B cell (primary cell): ENCODE data around the gene TLR9. TPM values are rescaled to one million over a fixed set of nuclear protein-coding genes. Genes with fewer than 3 reads are reported as not detected.

Source experiments
- ATAC-seq: fragments of 200-7000 bp; cut with Tn5 transposase; one replicate; pipeline ENCODE4 v1.10.0; 2021; ENCODE audit warnings: low read depth, mild to moderate bottlenecking, moderate number of reproducible peaks, moderate library complexity
- CTCF ChIA-PET: fragments of 350-600 bp; sonication (Branson Sonifier 250); formaldehyde crosslinking; loops from one replicate; lab custom pipeline; 2021; ENCODE audit warnings: antibody characterized with exemption, inconsistent platforms; lab: Charles Lee
- POLR2A ChIA-PET: fragments of 350-600 bp; sonication (Branson Sonifier 250); formaldehyde crosslinking; loops from one replicate; lab custom pipeline; 2021; ENCODE audit warnings: antibody characterized with exemption; lab: Charles Lee
- DNase-seq: peaks from one replicate; pipeline ENCODE4 v3.0.0; 2013
- H2AFZ ChIP-seq: 2 replicates; pipeline ENCODE4 v1.6.1; 2012; ENCODE audit warnings: mild to moderate bottlenecking, low read depth, low read length; ENCODE audit not compliant: insufficient read depth, poor library complexity, severe bottlenecking
- H3K27ac ChIP-seq, 2 donors: 1 replicate in 1 of 2; 2 replicates in 1 of 2; pipeline ENCODE4 v1.5.1; 2012 to 2013; ENCODE audit warnings: low read length in 2 of 2, mild to moderate bottlenecking in 2 of 2, moderate library complexity in 1 of 2
- H3K27me3 ChIP-seq, 4 experiments: fragments of 200-600 bp in 1 of 4; sonication (generic) in 1 of 4; replicated peaks in 1 of 4; 1 replicate in 2 of 4; 2 replicates in 2 of 4; pipeline versions ENCODE4 v1.6.1 to v1.7.0; 2013 to 2016; ENCODE audit warnings: low read length in 3 of 4, mild to moderate bottlenecking in 2 of 4, mixed read lengths in 1 of 4, moderate library complexity in 1 of 4; ENCODE audit not compliant: insufficient read depth in 4 of 4, control insufficient read depth in 3 of 4; ENCODE audit errors: control extremely low read depth in 1 of 4
- H3K36me3 ChIP-seq, 2 experiments: replicated peaks in 1 of 2; 1 replicate in 1 of 2; 2 replicates in 1 of 2; pipeline versions ENCODE4 v1.6.1 to v1.7.1; 2013; ENCODE audit warnings: low read length in 1 of 2; ENCODE audit not compliant: insufficient read depth in 2 of 2, control insufficient read depth in 1 of 2; ENCODE audit errors: control extremely low read depth in 1 of 2, extremely low read depth in 1 of 2
- H3K4me1 ChIP-seq, 2 donors: fragments of 200-600 bp in 1 of 2; sonication (generic) in 1 of 2; 1 replicate in 1 of 2; 2 replicates in 1 of 2; pipeline versions ENCODE4 v1.5.1 to v1.6.1; 2013 to 2017; ENCODE audit warnings: low read length in 2 of 2; ENCODE audit not compliant: control insufficient read depth in 2 of 2, insufficient read depth in 2 of 2
- H3K4me2 ChIP-seq: replicated peaks from 2 replicates; pipeline ENCODE3; 2012; ENCODE audit warnings: mild to moderate bottlenecking, low read depth, low read length; ENCODE audit not compliant: poor library complexity, severe bottlenecking
- H3K4me3 ChIP-seq, 5 experiments: fragments of 200-600 bp in 1 of 5; sonication (generic) in 1 of 5; 1 replicate in 3 of 5; 2 replicates in 2 of 5; pipeline versions ENCODE4 v1.5.1 to v1.7.0; 2011 to 2016; ENCODE audit warnings: low read length in 4 of 5, mild to moderate bottlenecking in 4 of 5, low read depth in 2 of 5, control low read depth in 1 of 5, moderate library complexity in 1 of 5; ENCODE audit not compliant: insufficient read depth in 1 of 5; ENCODE audit errors: control extremely low read depth in 1 of 5, extremely low read depth in 1 of 5
- H3K79me2 ChIP-seq: fragments of 200-600 bp; sonication (generic); one replicate; pipeline ENCODE4 v1.6.0; 2016; ENCODE audit warnings: low read length; ENCODE audit not compliant: control insufficient read depth, insufficient read depth
- H3K9ac ChIP-seq: fragments of 200-600 bp; sonication (generic); 2 replicates; pipeline ENCODE4 v1.6.1; 2017; ENCODE audit warnings: mild to moderate bottlenecking, low read length, moderate library complexity
- H3K9me3 ChIP-seq, 3 donors: one replicate each; pipeline versions ENCODE4 v1.6.1 to v1.7.1; 2013; ENCODE audit warnings: low read length in 2 of 3; ENCODE audit not compliant: control insufficient read depth in 2 of 3, insufficient read depth in 1 of 3; ENCODE audit errors: control extremely low read depth in 1 of 3
- H4K20me1 ChIP-seq: 2 replicates; pipeline ENCODE4 v1.6.0; 2012; ENCODE audit warnings: mild to moderate bottlenecking, low read length; ENCODE audit not compliant: insufficient read depth, control insufficient read depth, poor library complexity, severe bottlenecking
- H3K27ac Mint-ChIP-seq: one replicate; pipeline ENCODE4 v1.8.0; 2021; ENCODE audit warnings: mixed read lengths
- H3K27me3 Mint-ChIP-seq: one replicate; pipeline ENCODE4 v1.8.0; 2021; ENCODE audit warnings: mixed read lengths
- H3K4me1 Mint-ChIP-seq: one replicate; pipeline ENCODE4 v1.8.0; 2021; ENCODE audit warnings: mixed read lengths
- H3K4me3 Mint-ChIP-seq: one replicate; pipeline ENCODE4 v1.8.0; 2021; ENCODE audit warnings: mixed read lengths
- H3K9me3 Mint-ChIP-seq: one replicate; pipeline ENCODE4 v1.8.0; 2022; ENCODE audit warnings: mixed read lengths; ENCODE audit not compliant: insufficient read depth
- EZH2 ChIP-seq: IDR thresholded peaks from 2 replicates; pipeline ENCODE4 v1.6.1; 2012; ENCODE audit warnings: borderline replicate concordance, low read depth, mild to moderate bottlenecking, moderate library complexity, low read length; ENCODE audit not compliant: insufficient read depth, poor library complexity, severe bottlenecking
- WGBS: methylation state at CpG from one replicate; pipeline ENCODE4 v1.1.5; 2013; ENCODE audit warnings: missing lambda C conversion rate; ENCODE audit not compliant: insufficient coverage; 5-methylcytosine and 5-hydroxymethylcytosine counted together
- intact Hi-C: fragments of 100-400 bp; cut with micrococcal nuclease; formaldehyde crosslinking; loops from one replicate; pipeline ENCODE4 v1.10.0; 2022
- polyA plus RNA-seq: library from polyadenylated mRNA; depleted of rRNA; stranded (reverse); fragments of >200 nt; gene quantifications from 2 replicates; pipeline ENCODE4 v1.2.3, GENCODE V29; 2012
- total RNA-seq, 2 donors: library from RNA; stranded (reverse); fragments of 120-200 nt in 1 of 2; gene quantifications; 1 replicate in 1 of 2; 2 replicates in 1 of 2; pipeline versions ENCODE4 v1.2.3 to v1.2.4, GENCODE V29; 2013 to 2022
- TF ChIP-seq, protein P1 (sequence below): fragments of 200-600 bp; IDR thresholded peaks from one replicate; pipeline ENCODE4 v1.8.0; 2022; ENCODE audit warnings: antibody characterized with exemption, mild to moderate bottlenecking

The TLR9 gene
- total and polyA plus RNA-seq, 2 donors (not counting 1 experiment from before 2014, with no cell fraction given): 3.7 to 21.0 TPM

- ChIA-PET POLR2A (interaction anchor here (0.9 to 1.3 kb wide), 3 partner anchors 10 to 31 kb away, joined by 4 to 6 read pairs (median 5); partner anchors contain the start of genes TWF2 and WDR82), CTCF (interaction anchor here (0.5 to 2.4 kb wide), 4 partner anchors 15 to 90 kb away, joined by 4 to 13 read pairs (median 5); no protein-coding TSS in a partner anchor)
- H4K20me1 ChIP-seq: peaks cover 5% of the 10 kb centered on the region
- H2AFZ ChIP-seq: no peak overlapping the region
- H3K4me1 ChIP-seq: peaks cover 43 to 52% of the 10 kb centered on the region in 2 donors
- H3K9me3 Mint-ChIP-seq: no peaks in the 10 kb centered on the region
- peaks cover 0 to 34% of the 10 kb centered on the region in 2 experiments for H3K36me3 ChIP-seq
- H3K9me3 ChIP-seq: no peaks in the 10 kb centered on the region
- peak overlapping the region in 1 of 2 donors; percentile 9 for H3K27ac ChIP-seq
- intact Hi-C loops: no loop called here
- WGBS: 91% methylated on average over 10 of the region's 10 CpGs
- DNase-seq: no peak
- H3K27me3 ChIP-seq: no peaks in the 10 kb centered on the region
- no peak overlapping the region for H3K4me3 ChIP-seq
- peak overlapping the region; percentile 39 for H3K27ac Mint-ChIP-seq
- H3K4me3 Mint-ChIP-seq: no peak overlapping the region
- no peaks in the 10 kb centered on the region for H3K27me3 Mint-ChIP-seq
- no peak overlapping the region for H3K4me2 ChIP-seq
- TF ChIP-seq, protein P1, sequence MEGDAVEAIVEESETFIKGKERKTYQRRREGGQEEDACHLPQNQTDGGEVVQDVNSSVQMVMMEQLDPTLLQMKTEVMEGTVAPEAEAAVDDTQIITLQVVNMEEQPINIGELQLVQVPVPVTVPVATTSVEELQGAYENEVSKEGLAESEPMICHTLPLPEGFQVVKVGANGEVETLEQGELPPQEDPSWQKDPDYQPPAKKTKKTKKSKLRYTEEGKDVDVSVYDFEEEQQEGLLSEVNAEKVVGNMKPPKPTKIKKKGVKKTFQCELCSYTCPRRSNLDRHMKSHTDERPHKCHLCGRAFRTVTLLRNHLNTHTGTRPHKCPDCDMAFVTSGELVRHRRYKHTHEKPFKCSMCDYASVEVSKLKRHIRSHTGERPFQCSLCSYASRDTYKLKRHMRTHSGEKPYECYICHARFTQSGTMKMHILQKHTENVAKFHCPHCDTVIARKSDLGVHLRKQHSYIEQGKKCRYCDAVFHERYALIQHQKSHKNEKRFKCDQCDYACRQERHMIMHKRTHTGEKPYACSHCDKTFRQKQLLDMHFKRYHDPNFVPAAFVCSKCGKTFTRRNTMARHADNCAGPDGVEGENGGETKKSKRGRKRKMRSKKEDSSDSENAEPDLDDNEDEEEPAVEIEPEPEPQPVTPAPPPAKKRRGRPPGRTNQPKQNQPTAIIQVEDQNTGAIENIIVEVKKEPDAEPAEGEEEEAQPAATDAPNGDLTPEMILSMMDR: no peak
- no peak for TF ChIP-seq EZH2
- no peak for ATAC-seq
- no peak overlapping the region for H3K9ac ChIP-seq
- H3K4me1 Mint-ChIP-seq: peaks cover 58% of the 10 kb centered on the region
- H3K79me2 ChIP-seq: no peaks in the 10 kb centered on the region
Observed at GRCh38 chr3:52248816-52249547, 23.5 kb upstream of the TLR9 start.

- POLR2A ChIA-PET: interaction anchor here (0.7 to 1.3 kb wide), 3 partner anchors 9 to 93 kb away, joined by 4 to 6 read pairs (median 5); partner anchors contain the start of genes TWF2 and WDR82
- WGBS: 98% methylated on average over 10 of the region's 10 CpGs
- Histone ChIP-seq H3K9ac (no peak overlapping the region), H3K4me2 (no peak overlapping the region), H3K9me3 (no peaks in the 10 kb centered on the region), H3K79me2 (no peaks in the 10 kb centered on the region), H4K20me1 (no peaks in the 10 kb centered on the region), H3K27me3 (no peaks in the 10 kb centered on the region), H3K4me1 (peaks cover 43 to 52% of the 10 kb centered on the region in 2 donors), H3K4me3 (no peak overlapping the region), H3K27ac (peak overlapping the region; percentile 2 to 40), H2AFZ (no peak overlapping the region), H3K36me3 (peaks cover 0 to 33% of the 10 kb centered on the region in 2 experiments)
- DNase-seq (no peak), ATAC-seq (no peak)
- H3K27me3 Mint-ChIP-seq: no peaks in the 10 kb centered on the region
- peak overlapping the region; percentile 76 for H3K27ac Mint-ChIP-seq
- CTCF ChIA-PET: interaction anchor here (0.5 to 2.4 kb wide), 3 partner anchors 16 to 38 kb away, joined by 4 to 13 read pairs (median 6); no protein-coding TSS in a partner anchor
- H3K4me3 Mint-ChIP-seq: no peak overlapping the region
- peaks cover 58% of the 10 kb centered on the region for H3K4me1 Mint-ChIP-seq
- no peaks in the 10 kb centered on the region for H3K9me3 Mint-ChIP-seq
- TF ChIP-seq, protein P1: no peak
- TF ChIP-seq EZH2: no peak
- intact Hi-C loops: no loop called here
Observed at GRCh38 chr3:52248165-52248541, 22.7 kb upstream of the TLR9 start.
